Stimulated activated CD4-positive, alpha-beta T cell treated with anti-CD3 and anti-CD28 coated beads, TNF-alpha, amount 100 ng/mL, for 48 hours (primary cell): ENCODE measurements around the gene NLRP4.

Experiments used
- DNase-seq, 3 donors: peaks; one replicate each; pipeline ENCODE4 v3.0.0-alpha.2; 2020; ENCODE audit warnings: low read depth in 3 of 3

Gene NLRP4, protein sequence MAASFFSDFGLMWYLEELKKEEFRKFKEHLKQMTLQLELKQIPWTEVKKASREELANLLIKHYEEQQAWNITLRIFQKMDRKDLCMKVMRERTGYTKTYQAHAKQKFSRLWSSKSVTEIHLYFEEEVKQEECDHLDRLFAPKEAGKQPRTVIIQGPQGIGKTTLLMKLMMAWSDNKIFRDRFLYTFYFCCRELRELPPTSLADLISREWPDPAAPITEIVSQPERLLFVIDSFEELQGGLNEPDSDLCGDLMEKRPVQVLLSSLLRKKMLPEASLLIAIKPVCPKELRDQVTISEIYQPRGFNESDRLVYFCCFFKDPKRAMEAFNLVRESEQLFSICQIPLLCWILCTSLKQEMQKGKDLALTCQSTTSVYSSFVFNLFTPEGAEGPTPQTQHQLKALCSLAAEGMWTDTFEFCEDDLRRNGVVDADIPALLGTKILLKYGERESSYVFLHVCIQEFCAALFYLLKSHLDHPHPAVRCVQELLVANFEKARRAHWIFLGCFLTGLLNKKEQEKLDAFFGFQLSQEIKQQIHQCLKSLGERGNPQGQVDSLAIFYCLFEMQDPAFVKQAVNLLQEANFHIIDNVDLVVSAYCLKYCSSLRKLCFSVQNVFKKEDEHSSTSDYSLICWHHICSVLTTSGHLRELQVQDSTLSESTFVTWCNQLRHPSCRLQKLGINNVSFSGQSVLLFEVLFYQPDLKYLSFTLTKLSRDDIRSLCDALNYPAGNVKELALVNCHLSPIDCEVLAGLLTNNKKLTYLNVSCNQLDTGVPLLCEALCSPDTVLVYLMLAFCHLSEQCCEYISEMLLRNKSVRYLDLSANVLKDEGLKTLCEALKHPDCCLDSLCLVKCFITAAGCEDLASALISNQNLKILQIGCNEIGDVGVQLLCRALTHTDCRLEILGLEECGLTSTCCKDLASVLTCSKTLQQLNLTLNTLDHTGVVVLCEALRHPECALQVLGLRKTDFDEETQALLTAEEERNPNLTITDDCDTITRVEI

DNA sequence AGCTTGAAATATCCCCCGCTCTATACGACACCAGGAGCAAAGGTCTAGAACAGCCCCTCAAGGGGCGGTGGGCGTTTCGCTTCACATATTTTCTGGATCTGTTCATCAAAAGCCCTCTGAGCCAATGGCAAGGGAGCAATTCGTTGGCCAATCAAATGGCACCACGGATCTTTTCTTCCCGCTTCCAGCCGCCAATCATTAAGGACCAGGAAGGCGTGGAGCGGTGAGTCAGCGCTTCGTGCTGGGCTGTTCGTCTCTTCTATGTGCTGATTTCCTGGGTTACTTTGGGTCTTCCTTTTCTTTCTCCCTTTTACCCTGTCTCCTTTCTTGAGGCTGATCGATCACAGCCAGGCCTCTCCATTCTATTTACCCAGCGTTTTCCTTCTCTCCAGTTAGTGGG is at the start of gene NLRP4:
Gene NLRP4, plus strand, starts transcription at position 201 of the 400 bp plus-strand sequence. CDS start 15,541 bp downstream, outside the sequence.
- no peak for DNase-seq

DNA sequence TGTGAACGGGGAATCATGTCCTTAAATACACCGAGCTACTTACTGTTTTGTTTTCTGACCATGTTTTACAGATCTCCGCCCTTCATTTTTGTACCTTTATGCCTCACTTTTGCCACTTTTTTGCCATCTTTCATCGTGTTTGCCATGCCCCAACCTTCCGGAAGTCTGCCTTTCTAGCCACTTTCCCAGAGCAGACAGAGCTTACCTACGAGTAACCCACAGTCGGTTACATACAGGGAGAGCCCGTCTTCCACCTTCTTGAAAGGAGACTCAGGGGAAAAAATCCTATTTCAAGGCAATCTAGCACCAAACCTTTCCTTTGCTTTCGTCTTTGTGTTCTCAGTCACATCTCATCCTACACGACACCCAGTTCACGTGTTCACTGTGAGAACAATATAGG is 41.3 kb upstream of the NLRP4 start:
- DNase-seq: no peak

DNA sequence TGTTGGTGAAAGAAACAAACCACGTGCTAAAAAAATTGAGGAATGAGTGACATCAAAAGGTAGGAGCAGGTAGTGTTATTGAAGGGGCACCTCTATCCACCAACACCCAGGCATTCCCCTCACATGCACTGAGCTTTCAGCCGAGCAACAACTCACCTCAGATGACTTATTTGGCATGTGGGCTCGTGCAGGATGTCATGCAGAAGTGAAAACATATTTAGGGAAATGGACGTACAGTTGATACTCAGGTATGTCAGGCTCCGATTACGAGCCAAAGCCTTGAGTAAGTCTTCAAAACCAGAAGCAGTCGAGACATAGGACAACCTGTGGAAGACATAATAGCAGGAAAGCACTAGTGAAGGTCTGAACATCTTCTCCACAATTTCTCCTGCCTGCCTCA is 34.9 kb upstream of the NLRP4 start:
- no peak for DNase-seq

DNA sequence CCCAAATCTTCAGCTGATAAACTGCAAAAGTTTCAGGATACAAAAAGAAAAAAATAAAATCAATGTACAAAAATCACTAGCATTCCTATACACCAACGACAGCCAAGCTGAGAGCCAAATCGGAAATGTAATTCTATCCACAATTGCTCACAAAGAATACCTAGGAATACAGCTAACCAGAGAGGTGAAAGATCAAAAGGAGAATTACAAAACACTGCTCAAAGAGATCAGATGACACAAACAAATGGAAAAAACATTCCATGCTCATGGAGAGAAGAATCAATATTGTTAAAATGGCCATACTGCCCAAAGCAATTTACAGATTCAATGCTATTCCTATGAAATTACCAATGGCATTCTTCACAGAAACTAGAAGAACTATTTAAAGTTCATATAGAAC is 34.1 kb upstream of the NLRP4 start:
- no peak for DNase-seq

DNA sequence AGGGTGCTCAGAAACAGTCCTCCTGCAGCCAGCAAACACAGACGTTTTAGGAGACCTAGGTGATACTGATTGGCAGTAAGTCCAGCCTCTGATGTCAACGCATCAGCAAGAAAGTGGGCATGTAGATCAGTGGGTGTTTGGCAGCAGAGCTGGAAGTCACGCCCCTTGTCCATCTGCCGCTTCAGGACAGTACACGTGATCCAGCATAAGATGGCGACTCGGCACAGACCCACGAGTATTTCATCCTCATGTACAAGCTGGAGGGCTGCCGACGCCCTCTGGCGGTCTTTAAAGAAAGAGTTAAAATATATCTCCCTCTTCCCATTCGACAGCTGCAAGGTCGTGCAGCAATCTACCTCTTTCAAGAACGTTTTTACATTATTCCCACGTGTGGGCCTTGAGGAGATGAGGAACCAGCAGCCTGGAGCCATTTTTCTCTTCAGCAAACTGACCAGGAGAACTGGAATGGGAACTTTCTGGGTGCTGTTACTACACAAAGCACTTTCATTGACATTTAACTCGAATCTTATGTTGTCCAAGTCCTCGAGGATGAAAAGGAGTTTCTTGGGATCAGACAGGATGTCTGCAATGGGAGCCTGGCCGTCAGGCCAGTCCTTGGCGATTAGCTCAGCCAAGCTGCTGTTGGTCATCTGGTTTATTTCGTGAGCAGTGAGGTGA is 26.8 kb upstream of the NLRP4 start:
- peak; percentile 3 to 40 (median 11) for DNase-seq

DNA sequence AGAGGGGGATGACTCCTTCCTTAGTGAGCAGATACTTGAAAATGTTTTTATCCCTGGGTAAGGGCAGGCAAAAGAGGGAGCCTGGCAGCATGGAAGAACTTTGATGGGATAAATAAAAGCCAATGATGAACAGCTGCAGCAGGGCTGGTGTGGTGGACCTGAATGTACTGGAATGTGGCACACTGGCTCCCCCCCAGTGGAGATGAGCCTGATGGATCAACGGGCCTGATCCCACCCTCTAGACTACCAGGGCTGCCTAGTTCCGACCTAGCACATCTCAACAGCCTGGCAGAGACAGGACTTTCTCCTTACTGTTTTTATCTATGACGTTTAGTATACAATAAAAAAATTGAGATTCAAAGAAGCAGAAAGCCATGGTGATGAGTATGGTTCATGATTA is 25.0 kb upstream of the NLRP4 start:
- no peak for DNase-seq

DNA sequence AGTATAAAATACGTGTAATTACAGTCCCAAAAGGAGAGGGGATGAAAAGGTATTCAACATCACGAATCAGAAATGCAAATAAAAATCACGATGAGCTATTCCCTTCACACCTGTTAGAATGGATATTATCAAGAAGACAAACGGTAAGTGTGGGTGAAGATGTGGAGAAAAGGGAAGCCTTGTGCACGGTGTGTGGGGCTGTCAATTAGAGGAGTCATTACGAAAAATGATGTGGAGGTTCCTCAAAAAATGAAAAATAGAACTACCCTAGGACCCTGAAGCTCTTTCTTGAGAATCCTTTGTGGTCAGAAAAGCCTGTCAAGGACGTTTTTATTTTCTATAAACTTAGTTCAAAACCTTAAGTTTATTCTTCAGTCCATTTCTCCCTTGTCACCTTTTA is 23.9 kb upstream of the NLRP4 start:
- DNase-seq: no peak

DNA sequence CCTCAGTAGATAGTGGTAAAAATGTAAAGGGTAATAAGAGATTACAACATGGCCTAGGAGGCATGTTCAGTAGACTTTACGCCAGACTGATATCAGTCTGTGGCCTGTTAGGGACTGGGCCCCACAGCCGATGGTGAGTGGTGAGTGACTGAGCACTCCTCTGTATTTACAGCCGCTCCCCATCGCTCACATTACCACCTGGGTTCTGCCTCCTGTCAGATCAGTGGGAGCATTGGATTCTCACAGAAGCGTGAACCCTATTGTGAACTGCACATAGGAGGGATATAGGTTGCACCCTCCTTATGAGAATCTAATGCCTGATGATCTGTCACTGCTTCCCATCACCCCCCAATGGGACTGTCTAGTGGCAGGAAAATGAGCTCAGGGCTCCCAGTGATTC is 22.4 kb upstream of the NLRP4 start:
- DNase-seq: no peak

DNA sequence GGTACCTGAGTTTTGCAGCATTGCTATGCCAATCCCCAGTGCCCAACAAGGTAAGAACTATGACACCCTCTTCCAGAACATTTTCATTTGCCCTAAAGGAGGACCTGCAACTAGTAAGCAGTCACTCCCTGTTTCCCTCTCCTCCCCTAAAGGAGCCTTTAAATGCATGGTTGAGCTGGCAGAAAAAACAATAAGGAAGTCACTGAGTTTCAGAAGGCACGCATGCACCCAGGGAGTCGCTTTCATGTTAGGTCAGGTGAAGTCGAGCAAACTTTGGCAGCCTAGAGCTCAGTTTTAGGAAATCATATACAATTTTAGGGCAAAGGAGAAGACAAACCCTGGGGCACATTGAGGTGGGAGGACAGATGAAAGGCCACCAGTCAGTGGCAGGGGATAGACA is 16.3 kb upstream of the NLRP4 start:
- no peak for DNase-seq

DNA sequence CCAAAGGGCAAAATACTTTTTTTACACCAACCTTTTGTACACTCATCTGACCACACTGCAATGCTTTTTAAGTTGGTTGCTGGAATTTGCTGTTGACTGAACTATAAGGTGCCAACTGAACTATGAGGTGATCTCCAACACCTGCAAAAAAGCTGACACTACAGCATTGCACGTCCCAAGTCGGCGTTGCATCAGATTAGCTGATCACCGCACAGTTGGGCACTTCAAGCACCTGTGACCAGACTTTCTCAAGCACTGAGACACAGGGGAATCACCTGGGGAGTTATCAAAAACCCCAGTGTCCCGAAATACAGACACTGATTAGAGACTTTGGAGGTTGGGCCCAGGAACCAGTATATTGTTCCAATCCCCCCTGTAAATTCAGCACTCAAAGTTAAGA is 5.7 kb upstream of the NLRP4 start:
- DNase-seq: no peak

DNA sequence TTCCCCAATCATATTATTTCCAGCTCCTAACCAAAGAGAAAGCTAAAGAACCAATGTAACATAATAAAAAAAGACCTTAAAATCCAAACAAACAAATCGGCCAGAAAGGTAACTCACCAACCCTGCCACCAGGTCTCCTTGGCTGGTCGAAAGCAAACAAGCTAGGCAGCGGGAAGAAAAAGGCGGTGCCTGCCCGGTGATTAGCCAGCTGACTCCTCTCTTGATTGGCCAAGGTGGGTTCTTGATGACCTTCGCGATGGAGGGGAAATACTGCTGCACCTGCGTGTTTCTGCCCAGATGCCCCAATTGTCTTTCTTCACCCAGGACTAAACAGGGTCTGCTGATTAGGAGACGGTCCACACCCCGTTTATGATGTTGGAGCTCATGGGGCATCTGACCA is 4.5 kb upstream of the NLRP4 start, which contains the start of gene NLRP11:
Gene NLRP11, minus strand, starts transcription at position 154 of the 400 bp plus-strand sequence. CDS start 13,825 bp downstream, outside the sequence.
- DNase-seq: no peak

DNA sequence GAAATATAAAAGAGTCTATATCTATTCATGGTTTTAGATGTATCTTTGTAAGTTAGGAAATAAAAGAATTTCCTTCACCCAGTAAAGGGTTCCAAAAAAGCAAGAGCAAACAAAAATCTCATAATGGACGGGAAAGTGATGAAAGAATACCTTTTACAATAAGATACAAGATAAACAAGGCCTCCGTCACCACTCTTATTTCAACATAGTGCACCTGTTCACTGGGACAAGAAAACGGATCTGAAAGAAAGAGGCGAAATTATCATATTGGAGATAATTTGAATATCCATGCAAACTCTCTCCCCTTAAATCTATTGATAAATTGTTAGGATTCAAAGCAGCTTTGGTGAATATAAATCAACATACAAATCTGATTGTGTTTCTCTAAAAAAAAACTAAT is 3.7 kb upstream of the NLRP4 start:
- no peak for DNase-seq

DNA sequence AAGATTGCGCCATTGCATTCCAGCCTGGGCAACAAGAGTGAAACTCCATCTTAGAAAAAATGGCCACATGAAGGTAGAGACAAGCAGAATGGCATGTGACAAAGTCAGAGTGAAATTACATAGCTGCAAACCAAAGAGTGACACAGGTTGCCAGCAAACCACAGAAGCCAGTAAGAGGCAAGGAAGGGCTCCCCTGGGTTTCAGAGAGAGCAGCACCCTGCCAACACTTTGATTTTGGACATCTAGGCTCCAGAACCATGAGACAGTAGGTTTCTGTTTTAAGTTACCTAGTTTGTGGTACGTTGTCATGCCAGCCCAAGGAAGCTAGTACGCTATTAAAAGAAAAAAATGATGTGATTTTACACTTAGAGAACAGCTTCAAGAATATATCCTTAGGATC is 1.9 kb downstream of the NLRP4 start:
- no peak for DNase-seq

DNA sequence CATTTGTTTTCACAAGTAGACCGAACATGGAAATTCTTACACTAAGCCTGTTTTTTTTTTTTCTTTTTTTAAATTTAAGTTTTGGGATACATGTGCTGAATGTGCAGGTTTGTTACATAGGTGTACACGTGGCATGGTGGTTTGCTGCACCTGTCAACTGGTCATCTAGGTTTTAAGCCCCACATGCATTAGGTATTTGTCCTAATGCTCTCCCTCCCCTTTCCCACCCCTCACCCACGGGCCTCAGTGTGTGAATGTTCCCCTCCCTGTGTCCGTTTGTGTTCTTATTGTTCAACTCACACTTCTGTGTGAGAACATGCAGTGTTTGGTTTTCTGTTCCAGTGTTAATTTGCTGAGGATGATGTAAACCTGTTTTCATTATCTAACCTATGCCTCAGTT is 2.6 kb downstream of the NLRP4 start:
- no peak for DNase-seq

DNA sequence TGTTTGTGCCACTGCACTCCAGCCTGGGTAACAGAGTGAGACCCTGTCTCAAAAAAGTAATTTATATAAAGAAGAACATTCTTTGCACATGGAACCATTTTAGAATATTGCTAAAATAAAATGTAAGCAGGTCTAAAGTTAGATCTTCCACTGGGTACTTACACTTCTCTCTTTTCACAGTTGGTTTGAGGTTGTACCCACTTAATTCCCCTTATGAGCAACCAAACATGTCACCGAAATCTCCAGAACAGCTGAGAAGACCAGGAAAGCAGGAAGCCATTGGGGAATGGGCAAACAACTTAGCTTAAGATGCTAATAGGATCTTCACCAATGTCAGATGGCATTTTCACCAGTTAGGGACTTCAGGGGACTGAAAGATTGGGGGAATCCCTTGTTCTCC is 18.8 kb downstream of the NLRP4 start:
- DNase-seq: no peak

DNA sequence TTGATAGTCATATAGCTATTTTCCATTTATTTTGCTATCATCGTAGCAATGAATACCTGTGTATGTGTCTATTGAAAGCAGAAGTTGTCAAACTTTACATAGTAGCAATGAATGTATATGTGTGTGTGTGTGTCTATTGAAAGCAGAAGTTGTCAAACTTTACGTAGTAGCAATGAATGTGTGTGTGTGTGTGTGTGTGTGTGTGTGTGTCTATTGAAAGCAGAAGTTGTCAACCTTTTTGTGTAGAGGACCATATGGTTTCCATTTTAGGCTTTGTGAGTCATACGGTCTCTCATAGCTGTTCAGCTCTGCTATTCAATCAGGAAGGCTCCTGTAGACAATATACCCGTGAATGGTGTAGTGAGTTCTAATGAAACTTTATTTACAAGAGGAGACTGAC is 20.8 kb downstream of the NLRP4 start:
- no peak for DNase-seq

DNA sequence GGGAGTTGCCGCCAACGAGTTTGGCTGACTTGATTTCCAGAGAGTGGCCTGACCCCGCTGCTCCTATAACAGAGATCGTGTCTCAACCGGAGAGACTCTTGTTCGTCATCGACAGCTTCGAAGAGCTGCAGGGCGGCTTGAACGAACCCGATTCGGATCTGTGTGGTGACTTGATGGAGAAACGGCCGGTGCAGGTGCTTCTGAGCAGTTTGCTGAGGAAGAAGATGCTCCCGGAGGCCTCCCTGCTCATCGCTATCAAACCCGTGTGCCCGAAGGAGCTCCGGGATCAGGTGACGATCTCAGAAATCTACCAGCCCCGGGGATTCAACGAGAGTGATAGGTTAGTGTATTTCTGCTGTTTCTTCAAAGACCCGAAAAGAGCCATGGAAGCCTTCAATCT is 21.6 kb downstream of the NLRP4 start:
- no peak for DNase-seq

DNA sequence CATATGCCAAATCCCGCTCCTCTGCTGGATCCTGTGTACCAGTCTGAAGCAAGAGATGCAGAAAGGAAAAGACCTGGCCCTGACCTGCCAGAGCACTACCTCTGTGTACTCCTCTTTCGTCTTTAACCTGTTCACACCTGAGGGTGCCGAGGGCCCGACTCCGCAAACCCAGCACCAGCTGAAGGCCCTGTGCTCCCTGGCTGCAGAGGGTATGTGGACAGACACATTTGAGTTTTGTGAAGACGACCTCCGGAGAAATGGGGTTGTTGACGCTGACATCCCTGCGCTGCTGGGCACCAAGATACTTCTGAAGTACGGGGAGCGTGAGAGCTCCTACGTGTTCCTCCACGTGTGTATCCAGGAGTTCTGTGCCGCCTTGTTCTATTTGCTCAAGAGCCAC is 22.1 kb downstream of the NLRP4 start:
- no peak for DNase-seq

DNA sequence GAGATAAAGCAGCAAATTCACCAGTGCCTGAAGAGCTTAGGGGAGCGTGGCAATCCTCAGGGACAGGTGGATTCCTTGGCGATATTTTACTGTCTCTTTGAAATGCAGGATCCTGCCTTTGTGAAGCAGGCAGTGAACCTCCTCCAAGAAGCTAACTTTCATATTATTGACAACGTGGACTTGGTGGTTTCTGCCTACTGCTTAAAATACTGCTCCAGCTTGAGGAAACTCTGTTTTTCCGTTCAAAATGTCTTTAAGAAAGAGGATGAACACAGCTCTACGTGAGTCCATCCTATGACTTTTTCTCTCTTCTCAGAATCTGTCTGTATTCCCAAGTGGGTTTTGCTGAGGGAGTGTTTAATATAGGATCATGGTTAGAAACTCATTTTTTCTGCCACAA is 22.6 kb downstream of the NLRP4 start:
- DNase-seq: no peak

DNA sequence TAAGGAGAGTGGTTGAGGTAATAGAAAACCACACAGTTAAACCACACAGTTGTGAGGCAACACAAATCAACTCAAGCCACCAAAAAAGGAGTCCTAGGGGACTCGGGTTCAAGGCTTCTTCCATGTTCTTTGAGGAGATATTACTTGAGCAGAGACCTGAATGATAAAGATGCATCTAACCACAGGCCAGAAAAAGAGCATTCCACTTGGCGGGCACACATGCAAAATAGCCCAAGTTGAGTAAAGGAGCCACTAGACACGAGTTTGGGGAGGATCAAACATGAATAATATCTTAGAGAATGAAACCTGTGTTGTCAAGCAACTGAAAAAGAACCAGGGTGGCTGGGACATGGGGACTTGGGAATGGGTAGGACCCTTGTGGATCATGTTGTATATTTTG is 30.2 kb downstream of the NLRP4 start:
- DNase-seq: no peak

DNA sequence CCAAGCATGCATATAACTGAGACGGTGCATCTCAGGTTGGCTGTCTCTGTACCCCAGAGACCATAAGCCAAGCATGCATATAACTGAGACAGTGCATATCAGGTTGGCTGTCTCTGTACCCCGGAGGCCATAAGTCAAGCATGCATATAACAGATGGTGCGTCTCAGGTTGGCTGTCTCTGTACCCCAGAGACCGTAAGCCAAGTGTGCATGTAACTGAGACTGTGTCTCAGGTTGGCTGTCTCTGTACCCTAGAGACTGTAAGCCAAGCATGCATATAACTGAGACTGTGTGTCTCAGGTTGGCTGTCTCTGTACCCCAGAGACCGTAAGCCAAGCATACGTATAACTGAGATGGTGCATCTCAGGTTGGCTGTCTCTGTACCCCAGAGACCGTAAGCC is 30.8 kb downstream of the NLRP4 start:
- no peak for DNase-seq

DNA sequence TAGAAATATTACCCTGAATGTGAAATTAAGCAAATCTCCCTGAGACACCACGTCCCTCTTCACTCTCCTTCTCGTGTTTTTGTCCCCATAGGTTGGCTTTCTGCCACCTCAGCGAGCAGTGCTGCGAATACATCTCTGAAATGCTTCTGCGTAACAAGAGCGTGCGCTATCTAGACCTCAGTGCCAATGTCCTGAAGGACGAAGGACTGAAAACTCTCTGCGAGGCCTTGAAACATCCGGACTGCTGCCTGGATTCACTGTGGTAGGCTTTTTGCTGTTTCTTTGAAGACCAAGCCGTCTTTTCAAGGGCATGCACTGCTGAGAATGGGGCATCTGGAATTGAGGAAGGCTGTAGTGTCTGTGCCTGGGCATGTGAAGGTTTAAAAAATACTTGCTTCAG is 34.4 kb downstream of the NLRP4 start:
- no peak for DNase-seq
